Retinal pigment epithelial cell (primary cell): Measurements from ENCODE around the gene WDR86.

ENCODE experiments used
- DNase-seq: peaks from one replicate; pipeline ENCODE4 v3.0.0-alpha.2; 2010; ENCODE audit warnings: low read depth
- H3K4me3 ChIP-seq: 2 replicates; pipeline ENCODE4 v1.5.1; 2011; ENCODE audit warnings: mild to moderate bottlenecking, low read length, control low read depth, moderate library complexity
- CTCF ChIP-seq: conservative IDR thresholded peaks from 2 replicates; pipeline ENCODE4 v1.5.1; 2011; ENCODE audit warnings: low read depth, low read length, control low read depth, inconsistent platforms

Gene WDR86

GRCh38 chr7:151371266-151371665, 38.6 kb downstream of the WDR86 start:
- DNase-seq, result no peak
- no peak overlapping the region for H3K4me3 ChIP-seq
- no peak for TF ChIP-seq CTCF

GRCh38 chr7:151368136-151368571, 41.7 kb downstream of the WDR86 start:
- H3K4me3 ChIP-seq, result no peak overlapping the region
- TF ChIP-seq CTCF, result peak; percentile 96
- peak; percentile 30 for DNase-seq

- DNase-seq, result peak; percentile 25
- TF ChIP-seq CTCF, result no peak
- no peak overlapping the region for H3K4me3 ChIP-seq
These were observed 42.6 kb downstream of the WDR86 start for GRCh38 chr7:151367284-151367683.

- no peak for TF ChIP-seq CTCF
- DNase-seq, result no peak
- no peak overlapping the region for H3K4me3 ChIP-seq
These were observed 43.0 kb downstream of the WDR86 start for GRCh38 chr7:151366880-151367222.

- no peak for DNase-seq
- TF ChIP-seq CTCF, result no peak
- H3K4me3 ChIP-seq, result no peak overlapping the region
These were observed 43.5 kb downstream of the WDR86 start for GRCh38 chr7:151366166-151366879.

GRCh38 chr7:151363182-151363581, 46.7 kb downstream of the WDR86 start:
- no peak for TF ChIP-seq CTCF
- no peak overlapping the region for H3K4me3 ChIP-seq
- DNase-seq, result no peak

- no peak for DNase-seq
- no peak for TF ChIP-seq CTCF
These were observed 48.5 kb downstream of the WDR86 start for GRCh38 chr7:151361193-151361959.

More at GRCh38 chr7:151361193-151361959, 48.5 kb downstream of the WDR86 start:
- no peak overlapping the region for H3K4me3 ChIP-seq
